ENCODE data around the gene PHF13. TPM values are rescaled to one million over a fixed set of nuclear protein-coding genes. Genes with fewer than 3 reads are reported as not detected.

Gene PHF13
- total RNA-seq (2021), result 37.8 and 44.2 TPM in 2 replicates
- percentile 82 among the genes with signal in this experiment for Bru-seq, nascent RNA
- percentile 97 among the genes with signal in this experiment for BruChase-seq, experiment 1, labeled RNA remaining after a 2-hour chase
- percentile 80 among the genes with signal in this experiment for BruChase-seq, experiment 2, labeled RNA remaining after a 6-hour chase
- long read RNA-seq, transcript PHF13-201 (4 exons, 3,681 nt), result major isoform, 18 of 28 reads
- long read RNA-seq, partial matches to known transcripts, result 5 of 28 reads
- long read RNA-seq, other reads (novel, unspliced or antisense), result 5 of 28 reads

GRCh38 chr1:6613361-6614018, at the start of gene PHF13:
PHF13 (plus strand) TSS chr1:6613731; CDS start chr1:6614067, 336 bp downstream.
- peaks cover 5% of the 10 kb centered on the region for H3K4me1 ChIP-seq (ENCODE audit: insufficient read depth, low read length, poor library complexity, severe bottlenecking)
- BruUV-seq (replicated peaks), result no TSS peak
- no peak for TF ChIP-seq EZH2 (IDR thresholded peaks at IDR 0.05; ENCODE audit: borderline replicate concordance, low read depth, low read length, poor library complexity, severe bottlenecking)
- no peak for TF ChIP-seq CTCF (conservative IDR thresholded peaks at IDR 0.05; ENCODE audit: low read depth, low read length)
- H3K9me3 ChIP-seq (ENCODE audit: low read depth, low read length, poor library complexity, severe bottlenecking), result no peaks in the 10 kb centered on the region
- DNase-seq (ENCODE audit: low spot score), result peak; percentile 99
- peak within 1 kb of the TSS; percentile 99 for H3K4me3 ChIP-seq (ENCODE audit: low read depth, low read length, poor library complexity, severe bottlenecking)
- ChIA-PET POLR2A (ENCODE audit: low non-redundant PET) (interaction anchor here (1.1 kb wide), 1 partner anchor 559 kb away, joined by 4 read pairs; no protein-coding TSS in a partner anchor), CTCF (no interaction called here)
- H3K27ac ChIP-seq (ENCODE audit: low read depth, low read length, poor library complexity, severe bottlenecking), result peak within 1 kb of the TSS; percentile 92
- no peaks in the 10 kb centered on the region for H3K27me3 ChIP-seq (replicated peaks; ENCODE audit: insufficient read depth, low read depth, low read length, poor library complexity)
- intact Hi-C loops (cut with micrococcal nuclease; ENCODE audit: unreplicated experiment), result loop anchor here (1.0 kb wide), 1 partner anchor 11 kb away; the partner anchor contains the start of gene KLHL21
- peaks cover 21% of the 10 kb centered on the region for H3K36me3 ChIP-seq (ENCODE audit: insufficient read depth, low read length, poor library complexity, severe bottlenecking)

- TF ChIP-seq EZH2 (IDR thresholded peaks at IDR 0.05; ENCODE audit: borderline replicate concordance, low read depth, low read length, poor library complexity, severe bottlenecking), result no peak
- TF ChIP-seq CTCF (conservative IDR thresholded peaks at IDR 0.05; ENCODE audit: low read depth, low read length), result no peak
- ChIA-PET POLR2A (ENCODE audit: low non-redundant PET) (no interaction called here), CTCF (no interaction called here)
- no peaks in the 10 kb centered on the region for H3K4me1 ChIP-seq (ENCODE audit: insufficient read depth, low read length, poor library complexity, severe bottlenecking)
- peaks cover 17% of the 10 kb centered on the region for H3K27me3 ChIP-seq (replicated peaks; ENCODE audit: insufficient read depth, low read depth, low read length, poor library complexity)
- no peak overlapping the region for H3K4me3 ChIP-seq (ENCODE audit: low read depth, low read length, poor library complexity, severe bottlenecking)
- no TSS peak for BruUV-seq (replicated peaks)
- H3K36me3 ChIP-seq (ENCODE audit: insufficient read depth, low read length, poor library complexity, severe bottlenecking), result no peaks in the 10 kb centered on the region
- H3K9me3 ChIP-seq (ENCODE audit: low read depth, low read length, poor library complexity, severe bottlenecking), result no peaks in the 10 kb centered on the region
- no peak for DNase-seq (ENCODE audit: low spot score)
- intact Hi-C loops (cut with micrococcal nuclease; ENCODE audit: unreplicated experiment), result no loop called here
- no peak overlapping the region for H3K27ac ChIP-seq (ENCODE audit: low read depth, low read length, poor library complexity, severe bottlenecking)
Observed at GRCh38 chr1:6569033-6569432, 44.5 kb upstream of the PHF13 start.

GRCh38 chr1:6570100-6570499, 43.4 kb upstream of the PHF13 start:
- H3K4me1 ChIP-seq (ENCODE audit: insufficient read depth, low read length, poor library complexity, severe bottlenecking), result no peaks in the 10 kb centered on the region
- ChIA-PET CTCF (no interaction called here), POLR2A (ENCODE audit: low non-redundant PET) (no interaction called here)
- no TSS peak for BruUV-seq (replicated peaks)
- no peak for DNase-seq (ENCODE audit: low spot score)
- H3K27me3 ChIP-seq (replicated peaks; ENCODE audit: insufficient read depth, low read depth, low read length, poor library complexity), result peaks cover 8% of the 10 kb centered on the region
- no peak overlapping the region for H3K27ac ChIP-seq (ENCODE audit: low read depth, low read length, poor library complexity, severe bottlenecking)
- no peaks in the 10 kb centered on the region for H3K9me3 ChIP-seq (ENCODE audit: low read depth, low read length, poor library complexity, severe bottlenecking)
- H3K36me3 ChIP-seq (ENCODE audit: insufficient read depth, low read length, poor library complexity, severe bottlenecking), result no peaks in the 10 kb centered on the region
- no peak overlapping the region for H3K4me3 ChIP-seq (ENCODE audit: low read depth, low read length, poor library complexity, severe bottlenecking)
- intact Hi-C loops (cut with micrococcal nuclease; ENCODE audit: unreplicated experiment), result no loop called here
- TF ChIP-seq CTCF (conservative IDR thresholded peaks at IDR 0.05; ENCODE audit: low read depth, low read length) (no peak), EZH2 (IDR thresholded peaks at IDR 0.05; ENCODE audit: borderline replicate concordance, low read depth, low read length, poor library complexity, severe bottlenecking) (no peak)

Measured in A673 (cell line).